Measurements from ENCODE around the gene BNC2. TPM values are rescaled to one million over a fixed set of nuclear protein-coding genes. Genes with fewer than 3 reads are reported as not detected.

BNC2 gene
- total and polyA plus RNA-seq, 2 of the 13 experiments (the other 11 are each of a cell fraction or from before 2014, with no cell fraction given), result not detected

GRCh38 chr9:16653491-16654399 lies 216.7 kb downstream of the BNC2 start (continued):
- TF ChIP-seq TCF7 (IDR thresholded peaks at IDR 0.05; ENCODE audit: low read depth) (no peak), MYPOP (CRISPR knock-in tag; IDR thresholded peaks at IDR 0.05) (no peak), ZMYM4 (CRISPR knock-in tag; IDR thresholded peaks at IDR 0.05) (peak; percentile 37; the same call in 1 of the 2 replicates), TEAD3 (CRISPR knock-in tag; optimal IDR thresholded peaks at IDR 0.05; ENCODE audit: borderline replicate concordance) (peak; percentile 14), ZNF281 (CRISPR knock-in tag; IDR thresholded peaks at IDR 0.05; ENCODE audit: borderline replicate concordance) (no peak), ZNF562 (CRISPR knock-in tag; IDR thresholded peaks at IDR 0.05; ENCODE audit: borderline replicate concordance) (no peak), TBL1XR1 (IDR thresholded peaks at IDR 0.05; ENCODE audit: borderline replicate concordance, low read length, partially characterized antibody) (peak; percentile 10), HDAC1 (CRISPR knock-in tag; IDR thresholded peaks at IDR 0.05) (peak; percentile 51; the same call in 1 of the 2 replicates), U2AF2 (IDR thresholded peaks at IDR 0.05; ENCODE audit: low read depth, low read length) (no peak), PHF21A (CRISPR knock-in tag; IDR thresholded peaks at IDR 0.05) (0 out of 2 replicates have a peak, but pooled peaks have one; percentile 35), MATR3 (CRISPR knock-in tag; IDR thresholded peaks at IDR 0.05) (no peak), ZNF292 (CRISPR knock-in tag; IDR thresholded peaks at IDR 0.05; ENCODE audit: borderline replicate concordance, low read depth) (peak; percentile 96; the same call in 1 of the 2 replicates), ZBTB49 (CRISPR knock-in tag; IDR thresholded peaks at IDR 0.05; ENCODE audit: borderline replicate concordance) (no peak), SNAI1 (CRISPR knock-in tag; IDR thresholded peaks at IDR 0.05; ENCODE audit: borderline replicate concordance) (no peak), SOX6 (IDR thresholded peaks at IDR 0.05) (no peak), SOX6 (CRISPR knock-in tag; IDR thresholded peaks at IDR 0.05) (peak; percentile 75), MTERF4 (CRISPR knock-in tag; IDR thresholded peaks at IDR 0.05) (no peak), NCOR1 (IDR thresholded peaks at IDR 0.05; ENCODE audit: borderline replicate concordance, low read length) (peak; percentile 24; the same call in 1 of the 2 replicates)
